ENCODE measurements around the gene NT5E. TPM values are rescaled to one million over a fixed set of nuclear protein-coding genes. Genes with fewer than 3 reads are reported as not detected.

Gene NT5E
- total RNA-seq, 1 experiment from 2014 or later: 76.5 TPM

- Mint-ChIP-seq H3K27me3 (ENCODE audit: unreplicated experiment) (no peaks in the 10 kb centered on the region), H3K36me3 (ENCODE audit: insufficient read depth, unreplicated experiment) (peaks cover 27% of the 10 kb centered on the region), H3K4me1 (ENCODE audit: low read depth, unreplicated experiment) (peaks cover 70% of the 10 kb centered on the region), H3K27ac (ENCODE audit: unreplicated experiment) (no peak overlapping the region), H3K4me3 (ENCODE audit: low read depth, unreplicated experiment) (peak overlapping the region; percentile 99), H3K9me3 (ENCODE audit: low read depth, unreplicated experiment) (no peaks in the 10 kb centered on the region)
- CTCF ChIA-PET: interaction anchor here (0.9 to 2.6 kb wide), 2 partner anchors 18 to 48 kb away, joined by 3 to 16 read pairs; no protein-coding TSS in a partner anchor
- no peak for DNase-seq
- intact Hi-C loops (cut with micrococcal nuclease; ENCODE audit: unreplicated experiment): no loop called here
- TF ChIP-seq, protein P1, sequence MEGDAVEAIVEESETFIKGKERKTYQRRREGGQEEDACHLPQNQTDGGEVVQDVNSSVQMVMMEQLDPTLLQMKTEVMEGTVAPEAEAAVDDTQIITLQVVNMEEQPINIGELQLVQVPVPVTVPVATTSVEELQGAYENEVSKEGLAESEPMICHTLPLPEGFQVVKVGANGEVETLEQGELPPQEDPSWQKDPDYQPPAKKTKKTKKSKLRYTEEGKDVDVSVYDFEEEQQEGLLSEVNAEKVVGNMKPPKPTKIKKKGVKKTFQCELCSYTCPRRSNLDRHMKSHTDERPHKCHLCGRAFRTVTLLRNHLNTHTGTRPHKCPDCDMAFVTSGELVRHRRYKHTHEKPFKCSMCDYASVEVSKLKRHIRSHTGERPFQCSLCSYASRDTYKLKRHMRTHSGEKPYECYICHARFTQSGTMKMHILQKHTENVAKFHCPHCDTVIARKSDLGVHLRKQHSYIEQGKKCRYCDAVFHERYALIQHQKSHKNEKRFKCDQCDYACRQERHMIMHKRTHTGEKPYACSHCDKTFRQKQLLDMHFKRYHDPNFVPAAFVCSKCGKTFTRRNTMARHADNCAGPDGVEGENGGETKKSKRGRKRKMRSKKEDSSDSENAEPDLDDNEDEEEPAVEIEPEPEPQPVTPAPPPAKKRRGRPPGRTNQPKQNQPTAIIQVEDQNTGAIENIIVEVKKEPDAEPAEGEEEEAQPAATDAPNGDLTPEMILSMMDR (IDR thresholded peaks at IDR 0.05; ENCODE audit: unreplicated experiment): no peak
- BruUV-seq (replicated peaks): no TSS peak
Observed at GRCh38 chr6:85452441-85452881, 2.6 kb downstream of the NT5E start.

DNA sequence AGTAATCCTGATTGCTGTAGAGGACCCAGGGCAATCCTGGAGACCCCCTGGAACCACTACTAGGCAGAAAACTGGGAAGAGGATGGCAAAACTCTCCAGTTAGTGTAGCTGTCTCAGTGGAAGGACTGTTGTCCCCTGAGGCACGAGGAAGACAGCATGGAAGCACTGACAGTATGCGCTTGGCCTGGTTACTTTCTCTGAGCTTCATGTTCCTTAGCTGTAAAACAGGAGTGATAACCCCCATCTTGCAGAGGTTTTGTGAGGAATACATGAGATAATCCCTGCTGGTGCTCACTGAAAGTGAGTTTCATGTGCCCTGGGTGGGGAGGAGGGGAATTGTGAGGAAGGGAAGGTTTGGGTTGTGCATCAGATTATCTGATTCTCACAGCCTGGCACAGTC is 3.2 kb downstream of the NT5E start:
- DNase-seq: no peak
- intact Hi-C loops (cut with micrococcal nuclease; ENCODE audit: unreplicated experiment): no loop called here
- CTCF ChIA-PET: interaction anchor here (2.6 kb wide), 1 partner anchor 49 kb away, joined by 16 read pairs; no protein-coding TSS in a partner anchor
- peaks cover 70% of the 10 kb centered on the region for H3K4me1 Mint-ChIP-seq (ENCODE audit: low read depth, unreplicated experiment)
- TF ChIP-seq, protein P1 (IDR thresholded peaks at IDR 0.05; ENCODE audit: unreplicated experiment): no peak
- H3K27ac Mint-ChIP-seq (ENCODE audit: unreplicated experiment): no peak overlapping the region
- no peaks in the 10 kb centered on the region for H3K27me3 Mint-ChIP-seq (ENCODE audit: unreplicated experiment)
- H3K36me3 Mint-ChIP-seq (ENCODE audit: insufficient read depth, unreplicated experiment): peaks cover 27% of the 10 kb centered on the region
- BruUV-seq (replicated peaks): no TSS peak
- no peaks in the 10 kb centered on the region for H3K9me3 Mint-ChIP-seq (ENCODE audit: low read depth, unreplicated experiment)
- H3K4me3 Mint-ChIP-seq (ENCODE audit: low read depth, unreplicated experiment): peak overlapping the region; percentile 99

DNA sequence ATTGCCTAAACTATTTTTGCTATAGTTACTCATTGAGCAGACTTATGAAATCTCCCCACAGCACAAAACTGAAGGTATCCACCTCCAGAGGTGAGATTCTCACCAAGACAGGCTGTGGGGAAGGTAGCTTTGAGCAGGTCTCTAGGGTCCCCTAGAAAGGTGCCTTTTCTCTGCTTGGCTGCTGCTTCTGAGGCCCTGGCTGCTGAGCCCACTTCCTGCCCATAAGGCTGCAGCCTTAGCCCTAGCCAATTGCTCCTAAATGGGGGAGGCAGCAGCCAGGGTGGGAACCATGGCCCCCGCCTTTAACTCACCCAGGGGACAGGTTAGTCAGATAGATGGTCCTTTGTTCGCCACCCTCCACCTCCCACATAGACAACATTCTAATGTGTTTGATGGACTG is 3.6 kb downstream of the NT5E start:
- BruUV-seq (replicated peaks): no TSS peak
- TF ChIP-seq, protein P1 (IDR thresholded peaks at IDR 0.05; ENCODE audit: unreplicated experiment): no peak
- DNase-seq: no peak
- intact Hi-C loops (cut with micrococcal nuclease; ENCODE audit: unreplicated experiment): no loop called here
- Mint-ChIP-seq H3K27me3 (ENCODE audit: unreplicated experiment) (no peaks in the 10 kb centered on the region), H3K4me3 (ENCODE audit: low read depth, unreplicated experiment) (peak overlapping the region; percentile 99), H3K27ac (ENCODE audit: unreplicated experiment) (no peak overlapping the region), H3K36me3 (ENCODE audit: insufficient read depth, unreplicated experiment) (peaks cover 27% of the 10 kb centered on the region), H3K4me1 (ENCODE audit: low read depth, unreplicated experiment) (peaks cover 70% of the 10 kb centered on the region), H3K9me3 (ENCODE audit: low read depth, unreplicated experiment) (no peaks in the 10 kb centered on the region)
- CTCF ChIA-PET: no interaction called here

DNA sequence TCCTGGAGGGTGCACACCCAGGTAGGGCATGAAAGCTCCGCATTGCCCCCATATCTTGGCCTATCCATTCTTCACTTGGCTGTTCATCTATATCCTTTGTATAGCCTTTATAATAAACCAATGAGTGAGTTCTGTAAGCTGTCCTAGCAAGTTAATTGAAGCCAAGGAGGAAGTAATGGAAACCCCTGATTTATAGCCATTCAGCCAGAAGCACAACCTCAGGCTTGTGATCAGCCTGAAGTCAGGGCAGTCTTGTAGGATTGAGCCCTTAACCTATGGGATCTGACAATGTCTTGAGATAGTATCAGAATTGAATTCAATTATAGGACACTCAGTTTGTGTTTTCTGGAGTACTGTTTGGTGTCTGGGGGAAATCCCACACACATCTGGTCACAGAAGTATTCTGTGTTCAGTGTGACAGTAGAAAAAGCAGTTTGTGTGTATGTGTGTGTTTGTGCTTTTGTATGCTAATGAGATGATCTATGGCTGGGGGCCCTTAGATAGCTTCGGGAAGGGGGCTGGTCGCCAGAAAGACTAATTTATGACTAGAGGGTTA is 5.7 kb downstream of the NT5E start:
- TF ChIP-seq, protein P1 (IDR thresholded peaks at IDR 0.05; ENCODE audit: unreplicated experiment): no peak
- intact Hi-C loops (cut with micrococcal nuclease; ENCODE audit: unreplicated experiment): no loop called here
- DNase-seq: no peak
- CTCF ChIA-PET: interaction anchor here (0.5 kb wide), 1 partner anchor 237 kb away, joined by 3 read pairs; no protein-coding TSS in a partner anchor
- H3K9me3 Mint-ChIP-seq (ENCODE audit: low read depth, unreplicated experiment): no peaks in the 10 kb centered on the region
- BruUV-seq (replicated peaks): no TSS peak
- no peak overlapping the region for H3K27ac Mint-ChIP-seq (ENCODE audit: unreplicated experiment)
- H3K36me3 Mint-ChIP-seq (ENCODE audit: insufficient read depth, unreplicated experiment): peaks cover 12% of the 10 kb centered on the region
- H3K4me3 Mint-ChIP-seq (ENCODE audit: low read depth, unreplicated experiment): no peak overlapping the region
- H3K27me3 Mint-ChIP-seq (ENCODE audit: unreplicated experiment): no peaks in the 10 kb centered on the region
- peaks cover 86% of the 10 kb centered on the region for H3K4me1 Mint-ChIP-seq (ENCODE audit: low read depth, unreplicated experiment)

All from Calu3 (cell line).